HepG2 (cell line): Measurements from ENCODE around the gene HMGN4. TPM values are rescaled to one million over a fixed set of nuclear protein-coding genes. Genes with fewer than 3 reads are reported as not detected.

Experiments used
- CBX1 ChIP-seq: IDR thresholded peaks from one replicate; pipeline ENCODE4 v1.6.1; 2016; ENCODE audit warnings: antibody characterized with exemption, low read depth
- FOXA3 ChIP-seq: IDR thresholded peaks from 2 replicates; pipeline ENCODE4 v1.6.1; 2016; ENCODE audit warnings: missing genetic modification reagents, missing compliant biosample characterization
- KAT7 ChIP-seq: IDR thresholded peaks from 2 replicates; pipeline ENCODE4 v1.6.1; 2018; ENCODE audit warnings: borderline replicate concordance, missing compliant biosample characterization
- MEIS2 ChIP-seq: sonication (generic); formaldehyde crosslinking; IDR thresholded peaks from 2 replicates; pipeline ENCODE4 v1.9.0; 2021; ENCODE audit warnings: mild to moderate bottlenecking, missing genetic modification reagents
- MIER3 ChIP-seq: IDR thresholded peaks from 2 replicates; pipeline ENCODE4 v1.6.1; 2016; ENCODE audit warnings: missing compliant biosample characterization, borderline replicate concordance
- PAF1 ChIP-seq: IDR thresholded peaks from 2 replicates; pipeline ENCODE4 v1.6.1; 2016; ENCODE audit warnings: missing genetic modification reagents, missing compliant biosample characterization
- PAWR ChIP-seq: sonication (generic); formaldehyde crosslinking; IDR thresholded peaks from 2 replicates; pipeline ENCODE4 v1.4.0; 2020; ENCODE audit warnings: missing genetic modification reagents, mild to moderate bottlenecking, borderline replicate concordance
- RCOR2 ChIP-seq: IDR thresholded peaks from 2 replicates; pipeline ENCODE4 v1.6.1; 2016; ENCODE audit warnings: missing biosample characterization, missing genetic modification reagents
- SRSF9 ChIP-seq: fragments of 200-400 bp; formaldehyde crosslinking; IDR thresholded peaks from 2 replicates; pipeline ENCODE4 v1.6.1; 2018; ENCODE audit warnings: borderline replicate concordance, mild to moderate bottlenecking, low read depth, low read length; ENCODE audit not compliant: insufficient read depth, poor library complexity, severe bottlenecking
- ZNF24 ChIP-seq: fragments of 450-650 bp; IDR thresholded peaks from 2 replicates; pipeline ENCODE4 v1.6.1; 2017; ENCODE audit warnings: antibody characterized with exemption, mild to moderate bottlenecking
- ZNF256 ChIP-seq: sonication (generic); formaldehyde crosslinking; conservative IDR thresholded peaks from 2 replicates; pipeline ENCODE4 v1.4.0; 2020; ENCODE audit warnings: missing genetic modification reagents
- ZNF550 ChIP-seq: sonication (generic); formaldehyde crosslinking; IDR thresholded peaks from 2 replicates; pipeline ENCODE4 v1.4.0; 2020; ENCODE audit warnings: mild to moderate bottlenecking, missing genetic modification reagents, borderline replicate concordance
- ZNF674 ChIP-seq: sonication (generic); formaldehyde crosslinking; IDR thresholded peaks from 2 replicates; pipeline ENCODE4 v1.5.0; 2020; ENCODE audit warnings: low read depth, mild to moderate bottlenecking, missing genetic modification reagents
- polyA plus RNA-seq, 8 experiments: library from polyadenylated mRNA; depleted of rRNA in 3 of 8; stranded (reverse) in 7 of 8; unstranded in 1 of 8; fragments of >200 nt; fragmentation: Illumina TruSeq in 4 of 8; extraction: Trizol in 4 of 8; gene quantifications; 2 replicates each; pipeline versions ENCODE4 v1.2.1 to v1.2.3, GENCODE V29; 2011 to 2016; ENCODE audit warnings: low read depth in 4 of 8, missing spikeins in 1 of 8, mixed read lengths in 1 of 8; ENCODE audit not compliant: insufficient read depth in 1 of 8
- total RNA-seq, 5 experiments: library from RNA; depleted of rRNA; stranded (reverse); fragments of >200 nt; fragmentation: Illumina TruSeq; extraction: Trizol; gene quantifications; 2 replicates each; pipeline ENCODE4 v1.2.3, GENCODE V29; 2016; ENCODE audit warnings: low read depth in 1 of 5
- TF ChIP-seq, protein P1 (sequence below): sonication (generic); formaldehyde crosslinking; IDR thresholded peaks from 2 replicates; pipeline ENCODE4 v1.4.0; 2020; ENCODE audit warnings: mild to moderate bottlenecking, low read depth, missing genetic modification reagents
- TF ChIP-seq, protein P2 (sequence below): sonication (generic); formaldehyde crosslinking; IDR thresholded peaks from 2 replicates; pipeline ENCODE4 v1.4.0; 2020; ENCODE audit warnings: missing genetic modification reagents
- TF ChIP-seq, protein P3 (sequence below): fragments of 450-650 bp; IDR thresholded peaks from 2 replicates; pipeline ENCODE4 v1.6.1; 2016
- TF ChIP-seq, protein P4 (sequence below): sonication (generic); formaldehyde crosslinking; IDR thresholded peaks from 2 replicates; pipeline ENCODE4 v1.4.0; 2020; ENCODE audit warnings: missing genetic modification reagents, borderline replicate concordance
- TF ChIP-seq, protein P5 (sequence below): IDR thresholded peaks from 2 replicates; pipeline ENCODE4 v1.6.1; 2016; ENCODE audit warnings: low read depth, borderline replicate concordance
- TF ChIP-seq, protein P6 (sequence below): sonication (generic); formaldehyde crosslinking; IDR thresholded peaks from 2 replicates; pipeline ENCODE4 v1.5.0; 2020; ENCODE audit warnings: missing genetic modification reagents

Gene HMGN4
- total and polyA plus RNA-seq, 2 of the 13 experiments (the other 11 are each of a cell fraction or from before 2014, with no cell fraction given), result 39.9 to 52.1 TPM

DNA sequence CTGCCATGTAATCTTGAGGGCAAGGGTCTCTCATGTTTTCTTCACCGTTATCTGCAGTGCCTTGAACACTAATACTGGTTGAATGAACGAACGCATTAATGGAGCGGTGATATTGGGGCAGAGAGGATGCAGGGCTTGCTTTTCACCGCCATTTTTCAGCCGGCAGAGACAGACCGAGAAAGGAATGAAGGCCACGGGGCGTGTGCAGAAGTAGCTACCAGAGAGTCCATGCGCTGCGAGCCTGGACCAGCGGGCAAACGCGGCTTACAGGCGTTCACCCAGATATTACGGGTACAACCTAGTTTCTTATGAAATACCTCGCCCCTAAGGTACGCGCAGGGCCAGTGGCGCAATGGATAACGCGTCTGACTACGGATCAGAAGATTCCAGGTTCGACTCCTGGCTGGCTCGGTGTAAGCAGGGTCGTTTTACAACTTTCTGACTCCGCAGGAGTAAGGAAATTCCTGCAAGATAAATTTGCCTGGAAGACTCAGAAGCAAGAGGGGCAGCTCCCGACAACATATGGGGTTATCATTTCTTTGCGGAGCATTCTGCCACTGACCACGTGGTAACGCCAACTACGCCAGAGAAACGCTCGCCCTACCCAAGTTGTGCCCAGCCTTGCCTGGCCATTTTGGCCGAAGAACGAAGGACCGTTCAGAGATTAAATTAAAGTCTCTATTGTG is 863 bp upstream of the HMGN4 start (continued):
- TF ChIP-seq, protein P1, sequence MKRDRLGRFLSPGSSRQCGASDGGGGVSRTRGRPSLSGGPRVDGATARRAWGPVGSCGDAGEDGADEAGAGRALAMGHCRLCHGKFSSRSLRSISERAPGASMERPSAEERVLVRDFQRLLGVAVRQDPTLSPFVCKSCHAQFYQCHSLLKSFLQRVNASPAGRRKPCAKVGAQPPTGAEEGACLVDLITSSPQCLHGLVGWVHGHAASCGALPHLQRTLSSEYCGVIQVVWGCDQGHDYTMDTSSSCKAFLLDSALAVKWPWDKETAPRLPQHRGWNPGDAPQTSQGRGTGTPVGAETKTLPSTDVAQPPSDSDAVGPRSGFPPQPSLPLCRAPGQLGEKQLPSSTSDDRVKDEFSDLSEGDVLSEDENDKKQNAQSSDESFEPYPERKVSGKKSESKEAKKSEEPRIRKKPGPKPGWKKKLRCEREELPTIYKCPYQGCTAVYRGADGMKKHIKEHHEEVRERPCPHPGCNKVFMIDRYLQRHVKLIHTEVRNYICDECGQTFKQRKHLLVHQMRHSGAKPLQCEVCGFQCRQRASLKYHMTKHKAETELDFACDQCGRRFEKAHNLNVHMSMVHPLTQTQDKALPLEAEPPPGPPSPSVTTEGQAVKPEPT (CRISPR knock-in tag), result no peak
- TF ChIP-seq PAF1 (no peak), MEIS2 (CRISPR knock-in tag) (peak; percentile 65), ZNF674 (no peak), FOXA3 (CRISPR knock-in tag) (peak; percentile 83), RCOR2 (CRISPR knock-in tag) (peak; percentile 61), KAT7 (CRISPR knock-in tag) (peak; percentile 34; the same call in 1 of the 2 replicates), ZNF550 (CRISPR knock-in tag) (no peak), ZNF24 (peak; percentile 98), CBX1 (peak; percentile 95), ZNF256 (peak; percentile 55; the same call in 1 of the 2 replicates), SRSF9 (no peak), MIER3 (CRISPR knock-in tag) (peak; percentile 98; the same call in 1 of the 2 replicates), PAWR (CRISPR knock-in tag) (no peak)
- TF ChIP-seq, protein P2, sequence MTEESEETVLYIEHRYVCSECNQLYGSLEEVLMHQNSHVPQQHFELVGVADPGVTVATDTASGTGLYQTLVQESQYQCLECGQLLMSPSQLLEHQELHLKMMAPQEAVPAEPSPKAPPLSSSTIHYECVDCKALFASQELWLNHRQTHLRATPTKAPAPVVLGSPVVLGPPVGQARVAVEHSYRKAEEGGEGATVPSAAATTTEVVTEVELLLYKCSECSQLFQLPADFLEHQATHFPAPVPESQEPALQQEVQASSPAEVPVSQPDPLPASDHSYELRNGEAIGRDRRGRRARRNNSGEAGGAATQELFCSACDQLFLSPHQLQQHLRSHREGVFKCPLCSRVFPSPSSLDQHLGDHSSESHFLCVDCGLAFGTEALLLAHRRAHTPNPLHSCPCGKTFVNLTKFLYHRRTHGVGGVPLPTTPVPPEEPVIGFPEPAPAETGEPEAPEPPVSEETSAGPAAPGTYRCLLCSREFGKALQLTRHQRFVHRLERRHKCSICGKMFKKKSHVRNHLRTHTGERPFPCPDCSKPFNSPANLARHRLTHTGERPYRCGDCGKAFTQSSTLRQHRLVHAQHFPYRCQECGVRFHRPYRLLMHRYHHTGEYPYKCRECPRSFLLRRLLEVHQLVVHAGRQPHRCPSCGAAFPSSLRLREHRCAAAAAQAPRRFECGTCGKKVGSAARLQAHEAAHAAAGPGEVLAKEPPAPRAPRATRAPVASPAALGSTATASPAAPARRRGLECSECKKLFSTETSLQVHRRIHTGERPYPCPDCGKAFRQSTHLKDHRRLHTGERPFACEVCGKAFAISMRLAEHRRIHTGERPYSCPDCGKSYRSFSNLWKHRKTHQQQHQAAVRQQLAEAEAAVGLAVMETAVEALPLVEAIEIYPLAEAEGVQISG (CRISPR knock-in tag), result peak; percentile 72
- TF ChIP-seq, protein P3, sequence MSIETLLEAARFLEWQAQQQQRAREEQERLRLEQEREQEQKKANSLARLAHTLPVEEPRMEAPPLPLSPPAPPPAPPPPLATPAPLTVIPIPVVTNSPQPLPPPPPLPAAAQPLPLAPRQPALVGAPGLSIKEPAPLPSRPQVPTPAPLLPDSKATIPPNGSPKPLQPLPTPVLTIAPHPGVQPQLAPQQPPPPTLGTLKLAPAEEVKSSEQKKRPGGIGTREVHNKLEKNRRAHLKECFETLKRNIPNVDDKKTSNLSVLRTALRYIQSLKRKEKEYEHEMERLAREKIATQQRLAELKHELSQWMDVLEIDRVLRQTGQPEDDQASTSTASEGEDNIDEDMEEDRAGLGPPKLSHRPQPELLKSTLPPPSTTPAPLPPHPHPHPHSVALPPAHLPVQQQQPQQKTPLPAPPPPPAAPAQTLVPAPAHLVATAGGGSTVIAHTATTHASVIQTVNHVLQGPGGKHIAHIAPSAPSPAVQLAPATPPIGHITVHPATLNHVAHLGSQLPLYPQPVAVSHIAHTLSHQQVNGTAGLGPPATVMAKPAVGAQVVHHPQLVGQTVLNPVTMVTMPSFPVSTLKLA, result 0 out of 2 replicates have a peak, but pooled peaks have one; percentile 44
- TF ChIP-seq, protein P4, sequence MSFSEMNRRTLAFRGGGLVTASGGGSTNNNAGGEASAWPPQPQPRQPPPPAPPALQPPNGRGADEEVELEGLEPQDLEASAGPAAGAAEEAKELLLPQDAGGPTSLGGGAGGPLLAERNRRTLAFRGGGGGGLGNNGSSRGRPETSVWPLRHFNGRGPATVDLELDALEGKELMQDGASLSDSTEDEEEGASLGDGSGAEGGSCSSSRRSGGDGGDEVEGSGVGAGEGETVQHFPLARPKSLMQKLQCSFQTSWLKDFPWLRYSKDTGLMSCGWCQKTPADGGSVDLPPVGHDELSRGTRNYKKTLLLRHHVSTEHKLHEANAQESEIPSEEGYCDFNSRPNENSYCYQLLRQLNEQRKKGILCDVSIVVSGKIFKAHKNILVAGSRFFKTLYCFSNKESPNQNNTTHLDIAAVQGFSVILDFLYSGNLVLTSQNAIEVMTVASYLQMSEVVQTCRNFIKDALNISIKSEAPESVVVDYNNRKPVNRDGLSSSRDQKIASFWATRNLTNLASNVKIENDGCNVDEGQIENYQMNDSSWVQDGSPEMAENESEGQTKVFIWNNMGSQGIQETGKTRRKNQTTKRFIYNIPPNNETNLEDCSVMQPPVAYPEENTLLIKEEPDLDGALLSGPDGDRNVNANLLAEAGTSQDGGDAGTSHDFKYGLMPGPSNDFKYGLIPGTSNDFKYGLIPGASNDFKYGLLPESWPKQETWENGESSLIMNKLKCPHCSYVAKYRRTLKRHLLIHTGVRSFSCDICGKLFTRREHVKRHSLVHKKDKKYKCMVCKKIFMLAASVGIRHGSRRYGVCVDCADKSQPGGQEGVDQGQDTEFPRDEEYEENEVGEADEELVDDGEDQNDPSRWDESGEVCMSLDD (CRISPR knock-in tag), result no peak
- TF ChIP-seq, protein P5, sequence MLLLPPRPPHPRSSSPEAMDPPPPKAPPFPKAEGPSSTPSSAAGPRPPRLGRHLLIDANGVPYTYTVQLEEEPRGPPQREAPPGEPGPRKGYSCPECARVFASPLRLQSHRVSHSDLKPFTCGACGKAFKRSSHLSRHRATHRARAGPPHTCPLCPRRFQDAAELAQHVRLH (CRISPR knock-in tag), result peak; percentile 94
- TF ChIP-seq, protein P6, sequence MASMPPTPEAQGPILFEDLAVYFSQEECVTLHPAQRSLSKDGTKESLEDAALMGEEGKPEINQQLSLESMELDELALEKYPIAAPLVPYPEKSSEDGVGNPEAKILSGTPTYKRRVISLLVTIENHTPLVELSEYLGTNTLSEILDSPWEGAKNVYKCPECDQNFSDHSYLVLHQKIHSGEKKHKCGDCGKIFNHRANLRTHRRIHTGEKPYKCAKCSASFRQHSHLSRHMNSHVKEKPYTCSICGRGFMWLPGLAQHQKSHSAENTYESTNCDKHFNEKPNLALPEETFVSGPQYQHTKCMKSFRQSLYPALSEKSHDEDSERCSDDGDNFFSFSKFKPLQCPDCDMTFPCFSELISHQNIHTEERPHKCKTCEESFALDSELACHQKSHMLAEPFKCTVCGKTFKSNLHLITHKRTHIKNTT (CRISPR knock-in tag), result no peak
